Measurements from ENCODE around the gene MIB1.

DNA sequence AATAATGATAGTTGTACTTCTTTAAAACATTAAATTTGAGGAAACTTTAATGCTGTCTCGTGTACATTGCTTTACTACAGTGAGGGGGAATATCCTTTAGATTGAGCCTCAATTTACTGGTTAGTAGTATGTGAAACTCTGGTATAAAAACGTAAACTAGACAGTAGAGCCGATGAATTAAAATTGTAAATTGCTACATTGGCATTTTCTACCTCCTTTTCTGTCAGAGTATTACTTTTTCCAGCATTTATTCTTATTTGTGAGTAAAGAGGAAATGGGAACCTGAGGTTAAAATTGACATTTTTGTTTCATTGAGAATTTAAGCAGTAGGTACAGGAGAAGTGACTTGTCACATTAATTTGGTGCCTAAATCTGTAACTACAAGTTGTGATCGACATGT is 128.2 kb downstream of the MIB1 start:
- TF ChIP-seq EZH2phosphoT487 (conservative IDR thresholded peaks at IDR 0.05; ENCODE audit: low read length) = no peak
- TF ChIP-seq, protein P1, sequence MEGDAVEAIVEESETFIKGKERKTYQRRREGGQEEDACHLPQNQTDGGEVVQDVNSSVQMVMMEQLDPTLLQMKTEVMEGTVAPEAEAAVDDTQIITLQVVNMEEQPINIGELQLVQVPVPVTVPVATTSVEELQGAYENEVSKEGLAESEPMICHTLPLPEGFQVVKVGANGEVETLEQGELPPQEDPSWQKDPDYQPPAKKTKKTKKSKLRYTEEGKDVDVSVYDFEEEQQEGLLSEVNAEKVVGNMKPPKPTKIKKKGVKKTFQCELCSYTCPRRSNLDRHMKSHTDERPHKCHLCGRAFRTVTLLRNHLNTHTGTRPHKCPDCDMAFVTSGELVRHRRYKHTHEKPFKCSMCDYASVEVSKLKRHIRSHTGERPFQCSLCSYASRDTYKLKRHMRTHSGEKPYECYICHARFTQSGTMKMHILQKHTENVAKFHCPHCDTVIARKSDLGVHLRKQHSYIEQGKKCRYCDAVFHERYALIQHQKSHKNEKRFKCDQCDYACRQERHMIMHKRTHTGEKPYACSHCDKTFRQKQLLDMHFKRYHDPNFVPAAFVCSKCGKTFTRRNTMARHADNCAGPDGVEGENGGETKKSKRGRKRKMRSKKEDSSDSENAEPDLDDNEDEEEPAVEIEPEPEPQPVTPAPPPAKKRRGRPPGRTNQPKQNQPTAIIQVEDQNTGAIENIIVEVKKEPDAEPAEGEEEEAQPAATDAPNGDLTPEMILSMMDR (IDR thresholded peaks at IDR 0.05; ENCODE audit: insufficient read depth, low read length, poor library complexity, severe bottlenecking) = no peak

Measured in SU-DHL-6 (cell line).